Common myeloid progenitor, CD34-positive (primary cell): ENCODE measurements around the gene DDIT3.

Source experiments
- CTCF ChIA-PET: fragments of 350-600 bp; sonication (Branson Sonifier 250); formaldehyde crosslinking; loops from one replicate; lab custom pipeline; 2021; ENCODE audit warnings: antibody characterized with exemption; lab: Charles Lee
- POLR2A ChIA-PET: fragments of 350-600 bp; sonication (Branson Sonifier 250); formaldehyde crosslinking; loops from one replicate; lab custom pipeline; 2021; ENCODE audit warnings: antibody characterized with exemption; lab: Charles Lee
- DNase-seq, 3 donors: peaks; one replicate each; pipeline versions ENCODE4 v3.0.0 to v3.0.0-alpha.2; 2013
- H3K27ac ChIP-seq, 2 experiments: 1 replicate in 1 of 2; 2 replicates in 1 of 2; pipeline ENCODE4 v1.7.0; 2013; ENCODE audit warnings: inconsistent platforms in 2 of 2, low read length in 2 of 2, mild to moderate bottlenecking in 2 of 2, low read depth in 1 of 2, moderate library complexity in 1 of 2; ENCODE audit not compliant: severe bottlenecking in 2 of 2, insufficient read depth in 1 of 2, poor library complexity in 1 of 2
- H3K27me3 ChIP-seq, 5 experiments: replicated peaks in 2 of 5; 1 replicate in 3 of 5; 2 replicates in 2 of 5; pipeline versions ENCODE4 v1.6.1 to v1.7.0; 2013; ENCODE audit warnings: low read length in 4 of 5, mild to moderate bottlenecking in 2 of 5, moderate library complexity in 2 of 5, inconsistent platforms in 1 of 5; ENCODE audit not compliant: insufficient read depth in 5 of 5, control insufficient read depth in 4 of 5
- H3K36me3 ChIP-seq, 4 experiments: 1 replicate in 2 of 4; 2 replicates in 2 of 4; pipeline versions ENCODE4 v1.6.1 to v1.7.0; 2013; ENCODE audit warnings: low read length in 3 of 4, control low read depth in 1 of 4, mild to moderate bottlenecking in 1 of 4; ENCODE audit not compliant: control insufficient read depth in 4 of 4, insufficient read depth in 4 of 4
- H3K4me1 ChIP-seq, 4 experiments: 1 replicate in 3 of 4; 2 replicates in 1 of 4; pipeline versions ENCODE4 v1.6.1 to v1.7.1; 2013; ENCODE audit warnings: low read length in 3 of 4, mild to moderate bottlenecking in 3 of 4, control low read depth in 1 of 4, inconsistent platforms in 1 of 4, moderate library complexity in 1 of 4; ENCODE audit not compliant: control insufficient read depth in 4 of 4, insufficient read depth in 4 of 4; ENCODE audit errors: control extremely low read depth in 1 of 4
- H3K4me3 ChIP-seq, 7 experiments: 1 replicate in 4 of 7; 2 replicates in 3 of 7; pipeline versions ENCODE4 v1.5.1 to v1.7.0; 2013; ENCODE audit warnings: mild to moderate bottlenecking in 7 of 7, low read length in 6 of 7, moderate library complexity in 6 of 7, inconsistent platforms in 2 of 7, low read depth in 2 of 7, control low read depth in 1 of 7; ENCODE audit not compliant: insufficient read depth in 4 of 7, control insufficient read depth in 1 of 7; ENCODE audit errors: extremely low read depth in 1 of 7
- H3K9me3 ChIP-seq, 5 experiments: 1 replicate in 4 of 5; 2 replicates in 1 of 5; pipeline versions ENCODE4 v1.6.1 to v1.7.1; 2013; ENCODE audit warnings: low read length in 4 of 5, mild to moderate bottlenecking in 2 of 5, inconsistent platforms in 1 of 5, low read depth in 1 of 5, moderate library complexity in 1 of 5; ENCODE audit not compliant: control insufficient read depth in 4 of 5, insufficient read depth in 2 of 5; ENCODE audit errors: control extremely low read depth in 1 of 5
- WGBS: methylation state at CpG from one replicate; pipeline ENCODE4 v1.1.5; 2013; ENCODE audit not compliant: insufficient coverage; 5-methylcytosine and 5-hydroxymethylcytosine counted together

Gene DDIT3

GRCh38 chr12:57471661-57472060, 48.7 kb downstream of the DDIT3 start:
- H3K27me3 ChIP-seq = no peaks in the 10 kb centered on the region
- peaks cover 20 to 73% (median 58%) of the 10 kb centered on the region in 4 experiments for H3K36me3 ChIP-seq
- CTCF ChIA-PET = interaction anchor here (1.0 to 16.7 kb wide), 5 partner anchors 9 to 16 kb away, joined by 4 to 184 read pairs (median 5); partner anchors contain the start of genes GLI1 and INHBE
- DNase-seq = no peak
- H3K9me3 ChIP-seq = no peaks in the 10 kb centered on the region
- no peak overlapping the region for H3K4me3 ChIP-seq
- POLR2A ChIA-PET = no interaction called here
- H3K4me1 ChIP-seq = peaks cover 3 to 20% (median 17%) of the 10 kb centered on the region in 4 experiments
- H3K27ac ChIP-seq = no peak overlapping the region
- WGBS = 100% methylated on average over 3 of the region's 3 CpGs

- no peak overlapping the region for H3K27ac ChIP-seq
- H3K36me3 ChIP-seq = peaks cover 20 to 73% (median 58%) of the 10 kb centered on the region in 4 experiments
- H3K4me1 ChIP-seq = peaks cover 3 to 15% (median 12%) of the 10 kb centered on the region in 4 experiments
- CTCF ChIA-PET = interaction anchor here (1.0 to 16.7 kb wide), 6 partner anchors 9 to 16 kb away, joined by 4 to 184 read pairs (median 6); partner anchors contain the start of genes ARHGAP9, GLI1 and INHBE
- H3K27me3 ChIP-seq = no peaks in the 10 kb centered on the region
- no peak for DNase-seq
- no peaks in the 10 kb centered on the region for H3K9me3 ChIP-seq
- H3K4me3 ChIP-seq = no peak overlapping the region
- POLR2A ChIA-PET = interaction anchor here (0.7 kb wide), 1 partner anchor 64 kb away, joined by 3 read pairs; no protein-coding TSS in a partner anchor
- WGBS = 100% methylated on average over 1 of the region's 4 CpGs
Measured at GRCh38 chr12:57470970-57471656, 49.2 kb downstream of the DDIT3 start.

GRCh38 chr12:57470286-57470969, 49.9 kb downstream of the DDIT3 start:
- Histone ChIP-seq H3K4me1 (peaks cover 3 to 8% (median 5%) of the 10 kb centered on the region in 4 experiments), H3K27ac (no peak overlapping the region), H3K9me3 (no peaks in the 10 kb centered on the region), H3K36me3 (peaks cover 20 to 72% (median 58%) of the 10 kb centered on the region in 4 experiments), H3K4me3 (no peak overlapping the region), H3K27me3 (no peaks in the 10 kb centered on the region)
- DNase-seq = no peak
- ChIA-PET POLR2A (interaction anchor here (0.7 kb wide), 1 partner anchor 64 kb away, joined by 3 read pairs; no protein-coding TSS in a partner anchor), CTCF (interaction anchor here (1.0 to 16.7 kb wide), 6 partner anchors 8 to 75 kb away, joined by 3 to 184 read pairs (median 6); partner anchors contain the start of genes ARHGAP9, GLI1 and INHBE)
- 96% methylated on average over 11 of the region's 14 CpGs for WGBS

GRCh38 chr12:57469296-57470164, 50.8 kb downstream of the DDIT3 start:
- DNase-seq = no peak
- ChIA-PET CTCF (interaction anchor here (1.0 to 16.7 kb wide), 4 partner anchors 7 to 76 kb away, joined by 3 to 184 read pairs (median 6); partner anchors contain the start of genes ARHGAP9 and GLI1), POLR2A (interaction anchor here (0.7 to 0.8 kb wide), 2 partner anchors 10 to 13 kb away, joined by 3 read pairs; partner anchors contain the start of gene ARHGAP9)
- WGBS = 90% methylated on average over 9 of the region's 10 CpGs
- Histone ChIP-seq H3K9me3 (no peaks in the 10 kb centered on the region), H3K4me1 (peaks cover 0 to 3% (median under 1%) of the 10 kb centered on the region in 4 experiments), H3K27me3 (no peaks in the 10 kb centered on the region), H3K27ac (no peak overlapping the region), H3K36me3 (peaks cover 20 to 63% (median 51%) of the 10 kb centered on the region in 4 experiments), H3K4me3 (no peak overlapping the region)

GRCh38 chr12:57467915-57468314, 52.4 kb downstream of the DDIT3 start:
- H3K9me3 ChIP-seq = no peaks in the 10 kb centered on the region
- peaks cover 14 to 49% (median 38%) of the 10 kb centered on the region in 4 experiments for H3K36me3 ChIP-seq
- 98% methylated on average over 11 of the region's 11 CpGs for WGBS
- ChIA-PET POLR2A (no interaction called here), CTCF (interaction anchor here (1.6 to 16.7 kb wide), 2 partner anchors 6 to 9 kb away, joined by 5 to 184 read pairs; partner anchors contain the start of gene GLI1)
- no peaks in the 10 kb centered on the region for H3K27me3 ChIP-seq
- DNase-seq = no peak
- H3K4me3 ChIP-seq = no peak overlapping the region
- peaks cover 0 to 1% (median 0%) of the 10 kb centered on the region in 4 experiments for H3K4me1 ChIP-seq
- H3K27ac ChIP-seq = no peak overlapping the region

DNA sequence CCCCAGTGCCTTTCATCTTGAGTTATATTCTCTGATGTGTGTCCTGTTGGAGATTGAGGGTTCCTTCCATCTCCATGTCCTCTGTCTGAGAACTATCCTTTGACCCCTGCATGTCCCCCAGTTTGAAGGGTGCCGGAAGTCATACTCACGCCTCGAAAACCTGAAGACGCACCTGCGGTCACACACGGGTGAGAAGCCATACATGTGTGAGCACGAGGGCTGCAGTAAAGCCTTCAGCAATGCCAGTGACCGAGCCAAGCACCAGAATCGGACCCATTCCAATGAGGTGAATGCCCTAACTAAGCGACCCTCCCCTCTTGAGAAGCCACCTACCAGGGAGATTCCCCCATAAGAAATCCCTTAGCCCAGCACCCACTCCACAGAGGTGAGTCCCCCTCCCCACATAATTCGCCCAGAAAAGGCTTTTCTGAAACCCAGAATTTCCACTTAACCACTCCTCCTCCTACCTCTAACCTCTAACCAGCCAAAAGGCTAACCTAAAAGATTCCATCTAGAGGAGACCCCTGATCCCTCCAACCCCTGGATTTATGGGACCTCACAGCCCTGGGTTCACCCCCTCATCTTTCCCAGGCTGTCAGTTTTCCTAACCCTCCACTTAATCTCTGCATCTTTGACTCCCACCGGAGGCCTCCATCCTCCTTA, 53.0 kb downstream of the DDIT3 start:
- no peak for DNase-seq
- peaks cover 0 to 7% (median 2%) of the 10 kb centered on the region in 4 experiments for H3K4me1 ChIP-seq
- ChIA-PET CTCF (interaction anchor here (1.6 to 16.7 kb wide), 4 partner anchors 5 to 12 kb away, joined by 5 to 184 read pairs (median 98); partner anchors contain the start of genes ARHGAP9, GLI1 and INHBE), POLR2A (no interaction called here)
- 95% methylated on average over 10 of the region's 12 CpGs for WGBS
- peaks cover 9 to 43% (median 33%) of the 10 kb centered on the region in 4 experiments for H3K36me3 ChIP-seq
- H3K27ac ChIP-seq = no peak overlapping the region
- H3K27me3 ChIP-seq = no peaks in the 10 kb centered on the region
- no peaks in the 10 kb centered on the region for H3K9me3 ChIP-seq
- H3K4me3 ChIP-seq = no peak overlapping the region
